Muscle of leg (tissue), 11 donors: Measurements from ENCODE around the gene RNF2. TPM values are rescaled to one million over a fixed set of nuclear protein-coding genes. Genes with fewer than 3 reads are reported as not detected.
"Not testable (repeated sequence)": the region's sequence is repeated elsewhere in the genome, so short reads cannot be mapped to it uniquely, and the experiment has no call there.

Experiments
- DNase-seq: peaks from one replicate; pipeline ENCODE4 v3.0.0; 2013
- H3K27ac ChIP-seq: one replicate; pipeline ENCODE4 v1.5.1; 2013; ENCODE audit warnings: mild to moderate bottlenecking, low read length, control low read depth
- H3K27me3 ChIP-seq: one replicate; pipeline ENCODE4 v1.6.1; 2013; ENCODE audit warnings: low read length; ENCODE audit not compliant: control insufficient read depth, insufficient read depth
- H3K36me3 ChIP-seq: one replicate; pipeline ENCODE4 v1.6.1; 2013; ENCODE audit warnings: low read length; ENCODE audit not compliant: control insufficient read depth, insufficient read depth
- H3K4me1 ChIP-seq: one replicate; pipeline ENCODE4 v1.6.1; 2013; ENCODE audit warnings: low read length; ENCODE audit not compliant: control insufficient read depth, insufficient read depth
- H3K4me3 ChIP-seq: one replicate; pipeline ENCODE4 v1.5.1; 2013; ENCODE audit warnings: low read length, control low read depth
- H3K9me3 ChIP-seq: replicated peaks from 2 replicates; pipeline ENCODE4 v1.6.1; 2013; ENCODE audit warnings: low read depth, low read length; ENCODE audit not compliant: control insufficient read depth
- WGBS: methylation state at CpG from one replicate; pipeline ENCODE4 v1.1.5; 2013; ENCODE audit warnings: missing lambda C conversion rate; ENCODE audit not compliant: insufficient coverage; 5-methylcytosine and 5-hydroxymethylcytosine counted together
- polyA plus RNA-seq, 8 donors: library from polyadenylated mRNA; unstranded; fragments of 120-200 nt; gene quantifications; one replicate each; pipeline versions ENCODE4 v1.2.1 to v1.2.3, GENCODE V29; 2013; ENCODE audit warnings: inconsistent platforms in 1 of 8, low replicate concordance in 1 of 8; ENCODE audit not compliant: insufficient read length in 8 of 8, insufficient read depth in 1 of 8
- total RNA-seq: library from RNA; stranded (reverse); fragments of 120-200 nt; gene quantifications from one replicate; pipeline ENCODE4 v1.2.4, GENCODE V29; 2013

RNF2 gene
- total and polyA plus RNA-seq, 9 donors: 28.4 to 44.8 (median 34.6) TPM

DNA sequence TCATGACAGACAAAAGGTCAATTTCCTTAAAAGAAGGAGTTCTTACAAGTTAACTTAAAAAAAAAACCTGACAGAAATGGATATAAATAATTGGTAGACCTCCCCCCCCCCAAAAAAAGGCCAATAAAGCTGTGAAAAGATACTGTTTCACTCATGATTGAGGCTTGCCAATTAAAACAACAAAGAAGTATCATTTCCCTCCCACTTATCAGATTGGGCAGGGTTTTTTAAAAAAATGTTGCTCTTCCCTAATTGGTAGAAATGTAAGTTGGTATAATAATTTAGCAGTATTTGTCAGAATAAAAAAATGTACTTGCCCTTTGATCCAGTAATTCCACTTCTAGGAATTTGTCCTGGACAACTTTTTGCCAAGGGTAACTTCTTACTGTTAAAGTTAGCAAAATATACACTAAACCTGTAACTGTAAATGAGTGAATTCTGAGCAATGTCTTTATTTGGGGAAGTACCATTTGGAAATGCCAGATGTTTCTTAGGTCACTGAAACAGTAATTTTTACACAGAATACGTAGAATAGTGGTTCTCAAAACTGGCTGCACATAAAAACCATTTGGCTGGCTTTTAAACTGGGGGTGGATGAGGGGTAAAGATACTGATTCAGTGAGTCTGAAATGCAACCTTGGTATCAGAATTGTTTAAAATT, 17.5 kb downstream of the RNF2 start:
- no peak for DNase-seq
- H3K27me3 ChIP-seq: no peaks in the 10 kb centered on the region
- peaks cover 7% of the 10 kb centered on the region for H3K9me3 ChIP-seq
- no peaks in the 10 kb centered on the region for H3K36me3 ChIP-seq
- WGBS: no CpG with 5 or more reads among the region's 1 CpG
- H3K4me3 ChIP-seq: no peak overlapping the region
- H3K27ac ChIP-seq: no peak overlapping the region
- H3K4me1 ChIP-seq: peaks cover under 1% of the 10 kb centered on the region

GRCh38 chr1:185063719-185064118, 18.4 kb downstream of the RNF2 start:
- Histone ChIP-seq H3K9me3 (peaks cover 7% of the 10 kb centered on the region), H3K27ac (no peak overlapping the region), H3K27me3 (no peaks in the 10 kb centered on the region), H3K36me3 (no peaks in the 10 kb centered on the region), H3K4me3 (no peak overlapping the region), H3K4me1 (no peaks in the 10 kb centered on the region)
- DNase-seq: no peak
- no CpG with 5 or more reads among the region's 2 CpGs for WGBS

- H3K36me3 ChIP-seq, H3K27ac ChIP-seq, H3K27me3 ChIP-seq, H3K4me3 ChIP-seq, H3K4me1 ChIP-seq, H3K9me3 ChIP-seq, DNase-seq: not testable (repeated sequence)
- WGBS: no CpG with 5 or more reads among the region's 3 CpGs
These were observed 19.6 kb downstream of the RNF2 start for GRCh38 chr1:185065006-185065405.

DNA sequence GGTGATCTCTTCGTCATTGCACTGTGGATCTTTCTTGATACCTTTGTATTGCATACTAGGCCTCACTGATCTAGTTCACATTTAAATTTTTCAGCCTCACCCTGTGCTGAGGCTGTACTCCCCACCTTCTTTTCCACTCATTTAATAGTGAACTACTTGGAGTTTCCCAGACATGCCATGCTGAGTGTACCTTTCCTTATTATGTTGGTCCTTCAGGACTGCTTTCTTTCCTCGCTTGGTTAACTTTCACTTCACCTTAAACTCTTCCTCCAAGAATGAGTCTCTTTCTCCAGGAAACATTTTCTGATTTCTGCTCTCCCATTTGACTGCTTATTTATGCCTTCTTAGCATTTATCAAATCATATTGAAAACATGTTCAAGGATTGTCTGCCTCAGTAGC, 20.8 kb downstream of the RNF2 start:
- whole genome bisulfite sequencing: 92% methylated on average over 2 of the region's 2 CpGs
- Histone ChIP-seq H3K4me3 (no peak overlapping the region), H3K27ac (no peak overlapping the region), H3K9me3 (peaks cover 7% of the 10 kb centered on the region), H3K4me1 (no peaks in the 10 kb centered on the region), H3K27me3 (no peaks in the 10 kb centered on the region), H3K36me3 (no peaks in the 10 kb centered on the region)
- DNase-seq: no peak

- no peaks in the 10 kb centered on the region for H3K27me3 ChIP-seq
- H3K27ac ChIP-seq: no peak overlapping the region
- DNase-seq: no peak
- H3K4me3 ChIP-seq: no peak overlapping the region
- peaks cover 7% of the 10 kb centered on the region for H3K9me3 ChIP-seq
- H3K36me3 ChIP-seq: no peaks in the 10 kb centered on the region
- H3K4me1 ChIP-seq: no peaks in the 10 kb centered on the region
These were observed 23.0 kb downstream of the RNF2 start for GRCh38 chr1:185068341-185068740.

- peaks cover 5% of the 10 kb centered on the region for H3K9me3 ChIP-seq
- DNase-seq: no peak
- H3K36me3 ChIP-seq: no peaks in the 10 kb centered on the region
- H3K27ac ChIP-seq: no peak overlapping the region
- H3K4me3 ChIP-seq: no peak overlapping the region
- H3K27me3 ChIP-seq: no peaks in the 10 kb centered on the region
- no CpG with 5 or more reads among the region's 4 CpGs for WGBS
- no peaks in the 10 kb centered on the region for H3K4me1 ChIP-seq
These were observed 23.9 kb downstream of the RNF2 start for GRCh38 chr1:185069202-185069772.

DNA sequence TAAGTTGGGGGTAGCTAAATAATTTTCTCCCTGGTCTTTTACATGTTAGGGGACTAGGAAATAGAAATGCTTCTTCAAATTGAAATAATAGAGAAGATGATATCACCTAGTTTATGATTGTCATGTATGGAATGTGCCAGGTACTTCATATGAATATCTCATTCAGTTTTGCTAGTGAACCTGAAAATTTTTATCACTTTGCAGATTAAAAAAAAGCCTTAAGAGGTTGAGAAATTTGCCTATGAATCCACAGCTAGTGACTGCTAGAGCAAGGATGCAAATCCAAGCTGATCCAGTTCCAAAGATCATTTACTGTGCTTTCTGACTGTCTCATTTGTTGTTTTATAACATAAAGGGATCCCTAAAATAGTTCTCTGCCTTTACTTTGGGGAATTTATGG, 24.7 kb downstream of the RNF2 start:
- no peak overlapping the region for H3K4me3 ChIP-seq
- H3K9me3 ChIP-seq: peaks cover under 1% of the 10 kb centered on the region
- H3K36me3 ChIP-seq: no peaks in the 10 kb centered on the region
- no peak overlapping the region for H3K27ac ChIP-seq
- no peaks in the 10 kb centered on the region for H3K27me3 ChIP-seq
- no peaks in the 10 kb centered on the region for H3K4me1 ChIP-seq
- no peak for DNase-seq

DNA sequence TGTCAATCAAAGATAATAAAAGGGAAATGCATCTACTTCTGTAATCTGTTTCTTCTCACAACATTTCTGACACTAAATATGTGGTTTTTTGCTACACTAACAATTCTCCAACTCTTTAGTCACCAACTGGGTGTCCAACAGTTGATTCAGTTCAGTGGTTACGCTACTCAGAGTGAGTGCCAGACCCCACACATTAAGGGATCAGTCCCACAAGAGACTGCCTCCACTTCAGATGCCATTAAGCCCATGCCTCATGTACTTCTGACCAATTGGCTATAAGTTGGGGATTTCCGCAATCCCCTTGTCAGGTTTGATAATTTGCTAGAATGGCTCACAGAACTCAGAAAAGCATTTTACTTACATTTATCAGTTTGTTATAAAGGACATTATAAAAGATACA, 28.4 kb downstream of the RNF2 start:
- Histone ChIP-seq H3K27me3 (no peaks in the 10 kb centered on the region), H3K4me1 (no peaks in the 10 kb centered on the region), H3K4me3 (no peak overlapping the region), H3K9me3 (no peaks in the 10 kb centered on the region), H3K36me3 (no peaks in the 10 kb centered on the region), H3K27ac (no peak overlapping the region)
- WGBS: no CpG with 5 or more reads among the region's 2 CpGs
- DNase-seq: no peak

DNA sequence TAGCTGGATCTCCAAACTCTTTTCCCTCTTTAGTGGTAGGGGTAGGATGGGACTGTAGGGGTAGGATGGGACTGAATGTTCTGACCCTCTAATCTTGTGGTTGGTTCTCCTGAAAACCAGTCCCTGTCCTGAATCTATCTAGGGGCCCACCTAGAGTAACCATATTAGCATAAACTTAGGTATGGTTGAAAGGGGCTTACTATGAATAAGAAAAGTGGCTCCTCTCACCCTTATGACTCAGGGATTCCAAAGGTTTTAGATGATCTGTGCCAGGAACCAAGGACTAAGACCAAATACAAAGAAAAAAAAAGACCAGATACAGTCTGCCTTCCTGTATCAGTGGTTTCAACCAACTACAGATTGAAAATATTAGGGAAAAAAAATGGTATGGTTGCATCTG, 28.9 kb downstream of the RNF2 start:
- no peak for DNase-seq
- H3K9me3 ChIP-seq: no peaks in the 10 kb centered on the region
- H3K4me1 ChIP-seq: no peaks in the 10 kb centered on the region
- no peaks in the 10 kb centered on the region for H3K27me3 ChIP-seq
- H3K4me3 ChIP-seq: no peak overlapping the region
- no peaks in the 10 kb centered on the region for H3K36me3 ChIP-seq
- no peak overlapping the region for H3K27ac ChIP-seq

DNA sequence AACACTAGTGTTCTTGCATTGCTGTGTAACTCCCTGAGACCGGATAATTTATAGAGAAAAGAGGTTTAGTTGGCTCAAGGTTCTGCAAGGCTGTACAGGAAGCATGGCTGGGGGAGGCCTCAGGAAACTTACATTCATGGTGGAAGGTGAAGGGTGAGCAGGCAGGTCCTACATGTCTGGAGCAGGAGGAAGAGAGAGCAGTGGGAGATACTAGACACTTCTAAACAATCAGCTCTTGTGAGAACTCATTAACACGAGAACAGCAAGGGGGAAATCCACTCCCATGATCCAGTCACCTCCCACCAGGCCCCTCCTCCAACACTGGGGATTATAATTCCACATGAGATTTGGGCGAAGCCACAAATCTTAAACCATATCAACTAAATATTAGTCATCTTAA, 30.1 kb downstream of the RNF2 start:
- Histone ChIP-seq H3K27me3 (no peaks in the 10 kb centered on the region), H3K36me3 (no peaks in the 10 kb centered on the region), H3K4me3 (no peak overlapping the region), H3K9me3 (no peaks in the 10 kb centered on the region), H3K27ac (no peak overlapping the region), H3K4me1 (no peaks in the 10 kb centered on the region)
- 100% methylated on average over 1 of the region's 3 CpGs for WGBS
- DNase-seq: no peak

DNA sequence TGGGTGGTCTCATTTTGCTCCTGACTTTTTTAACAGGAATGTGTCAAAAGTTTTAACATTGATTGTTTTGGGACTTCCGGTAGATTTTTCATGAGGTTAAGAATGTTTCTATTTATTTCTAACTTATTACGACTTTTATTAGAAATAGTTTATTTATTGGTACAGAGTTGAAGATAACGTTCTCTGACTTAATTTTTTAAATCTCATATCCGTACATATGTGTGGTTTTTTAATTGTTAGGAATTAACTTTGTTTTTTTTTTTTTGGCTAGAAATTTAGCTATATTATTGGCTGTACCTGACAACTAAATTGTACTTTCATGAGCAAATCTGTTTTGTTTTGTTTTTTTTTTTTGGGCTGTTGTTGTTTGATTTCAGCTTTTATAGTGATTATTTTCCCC, 32.0 kb downstream of the RNF2 start:
- no peak overlapping the region for H3K27ac ChIP-seq
- H3K36me3 ChIP-seq: no peaks in the 10 kb centered on the region
- no peak for DNase-seq
- no CpG with 5 or more reads among the region's 4 CpGs for WGBS
- H3K27me3 ChIP-seq: no peaks in the 10 kb centered on the region
- no peaks in the 10 kb centered on the region for H3K9me3 ChIP-seq
- H3K4me1 ChIP-seq: no peaks in the 10 kb centered on the region
- no peak overlapping the region for H3K4me3 ChIP-seq
